ENCODE measurements around the gene RNF215.

Gene RNF215

DNA sequence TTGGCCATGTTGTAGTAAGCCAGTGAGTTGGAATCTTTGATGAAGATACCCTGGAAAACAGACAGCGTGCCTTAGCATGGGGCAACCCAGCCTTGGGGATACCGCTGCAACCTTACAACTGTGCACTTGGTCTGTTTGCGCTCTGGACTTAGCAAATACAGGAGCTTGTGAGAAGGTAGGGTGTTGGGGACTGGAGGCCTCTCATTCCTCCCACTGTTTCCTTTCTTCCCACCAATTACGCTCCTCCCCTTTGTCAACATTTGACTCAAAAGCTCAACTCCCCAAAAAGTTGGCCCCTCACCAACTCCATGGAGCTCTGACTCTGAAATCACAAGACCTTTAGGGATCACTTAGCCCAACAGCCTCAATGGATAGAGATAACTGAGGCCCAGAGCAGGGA, 52.6 kb downstream of the RNF215 start:
- Histone ChIP-seq H3K27ac (ENCODE audit: low read depth, low read length) (no peak overlapping the region), H3K9ac (ENCODE audit: low read length) (no peak overlapping the region), H3K36me3 (ENCODE audit: low read length) (peaks cover 5% of the 10 kb centered on the region; the same call in 1 of the 2 replicates), H3K79me2 (ENCODE audit: insufficient read depth, low read length) (no peaks in the 10 kb centered on the region), H3F3A (ENCODE audit: insufficient read depth) (peaks cover 6% of the 10 kb centered on the region), H3K4me2 (ENCODE audit: low read depth, low read length, poor library complexity, severe bottlenecking) (no peak overlapping the region), H2AFZ (ENCODE audit: low read depth, low read length, severe bottlenecking) (no peak overlapping the region), H3K9me2 (replicated peaks; ENCODE audit: insufficient read depth, low read length) (no peaks in the 10 kb centered on the region), H3K9me3 (ENCODE audit: insufficient read depth, low read length) (no peaks in the 10 kb centered on the region), H4K20me1 (ENCODE audit: low read depth, low read length) (no peaks in the 10 kb centered on the region), H3K4me3 (ENCODE audit: insufficient read depth, low read length, poor library complexity, severe bottlenecking) (no peak overlapping the region), H3K27me3 (ENCODE audit: low read length) (no peaks in the 10 kb centered on the region)
- TF ChIP-seq, protein P1, sequence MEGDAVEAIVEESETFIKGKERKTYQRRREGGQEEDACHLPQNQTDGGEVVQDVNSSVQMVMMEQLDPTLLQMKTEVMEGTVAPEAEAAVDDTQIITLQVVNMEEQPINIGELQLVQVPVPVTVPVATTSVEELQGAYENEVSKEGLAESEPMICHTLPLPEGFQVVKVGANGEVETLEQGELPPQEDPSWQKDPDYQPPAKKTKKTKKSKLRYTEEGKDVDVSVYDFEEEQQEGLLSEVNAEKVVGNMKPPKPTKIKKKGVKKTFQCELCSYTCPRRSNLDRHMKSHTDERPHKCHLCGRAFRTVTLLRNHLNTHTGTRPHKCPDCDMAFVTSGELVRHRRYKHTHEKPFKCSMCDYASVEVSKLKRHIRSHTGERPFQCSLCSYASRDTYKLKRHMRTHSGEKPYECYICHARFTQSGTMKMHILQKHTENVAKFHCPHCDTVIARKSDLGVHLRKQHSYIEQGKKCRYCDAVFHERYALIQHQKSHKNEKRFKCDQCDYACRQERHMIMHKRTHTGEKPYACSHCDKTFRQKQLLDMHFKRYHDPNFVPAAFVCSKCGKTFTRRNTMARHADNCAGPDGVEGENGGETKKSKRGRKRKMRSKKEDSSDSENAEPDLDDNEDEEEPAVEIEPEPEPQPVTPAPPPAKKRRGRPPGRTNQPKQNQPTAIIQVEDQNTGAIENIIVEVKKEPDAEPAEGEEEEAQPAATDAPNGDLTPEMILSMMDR (IDR thresholded peaks at IDR 0.05; ENCODE audit: insufficient read depth, low read length, poor library complexity, severe bottlenecking), result no peak
- no peak for TF ChIP-seq EZH2phosphoT487 (conservative IDR thresholded peaks at IDR 0.05; ENCODE audit: low read length)

DNA sequence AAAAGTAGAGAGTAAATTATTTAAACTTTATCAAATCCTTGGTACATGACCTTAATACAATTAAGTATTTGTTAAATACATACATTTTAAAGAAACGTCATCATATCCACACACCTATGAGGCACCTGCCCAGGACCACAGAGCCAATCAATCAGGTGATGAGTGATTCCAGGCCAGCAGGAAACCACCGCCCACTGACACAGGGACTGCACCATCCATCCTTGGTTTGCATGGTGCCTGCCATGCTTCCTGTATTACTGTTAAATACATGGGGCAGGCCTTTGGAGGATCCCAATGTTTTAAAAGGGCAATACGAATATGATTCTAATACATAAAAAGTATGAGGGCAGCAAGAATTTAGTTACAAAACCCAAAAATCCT, 53.5 kb downstream of the RNF215 start:
- Histone ChIP-seq H3K9ac (ENCODE audit: low read length) (no peak overlapping the region), H3K9me2 (replicated peaks; ENCODE audit: insufficient read depth, low read length) (no peaks in the 10 kb centered on the region), H3K27me3 (ENCODE audit: low read length) (no peaks in the 10 kb centered on the region), H2AFZ (ENCODE audit: low read depth, low read length, severe bottlenecking) (no peak overlapping the region), H4K20me1 (ENCODE audit: low read depth, low read length) (no peaks in the 10 kb centered on the region), H3K27ac (ENCODE audit: low read depth, low read length) (no peak overlapping the region), H3K4me2 (ENCODE audit: low read depth, low read length, poor library complexity, severe bottlenecking) (no peak overlapping the region), H3K36me3 (ENCODE audit: low read length) (peaks cover 3% of the 10 kb centered on the region; the same call in 1 of the 2 replicates), H3F3A (ENCODE audit: insufficient read depth) (peaks cover 6% of the 10 kb centered on the region), H3K4me3 (ENCODE audit: insufficient read depth, low read length, poor library complexity, severe bottlenecking) (no peak overlapping the region), H3K79me2 (ENCODE audit: insufficient read depth, low read length) (no peaks in the 10 kb centered on the region), H3K9me3 (ENCODE audit: insufficient read depth, low read length) (no peaks in the 10 kb centered on the region)
- TF ChIP-seq EZH2phosphoT487 (conservative IDR thresholded peaks at IDR 0.05; ENCODE audit: low read length), result no peak
- TF ChIP-seq, protein P1 (IDR thresholded peaks at IDR 0.05; ENCODE audit: insufficient read depth, low read length, poor library complexity, severe bottlenecking), result no peak

DNA sequence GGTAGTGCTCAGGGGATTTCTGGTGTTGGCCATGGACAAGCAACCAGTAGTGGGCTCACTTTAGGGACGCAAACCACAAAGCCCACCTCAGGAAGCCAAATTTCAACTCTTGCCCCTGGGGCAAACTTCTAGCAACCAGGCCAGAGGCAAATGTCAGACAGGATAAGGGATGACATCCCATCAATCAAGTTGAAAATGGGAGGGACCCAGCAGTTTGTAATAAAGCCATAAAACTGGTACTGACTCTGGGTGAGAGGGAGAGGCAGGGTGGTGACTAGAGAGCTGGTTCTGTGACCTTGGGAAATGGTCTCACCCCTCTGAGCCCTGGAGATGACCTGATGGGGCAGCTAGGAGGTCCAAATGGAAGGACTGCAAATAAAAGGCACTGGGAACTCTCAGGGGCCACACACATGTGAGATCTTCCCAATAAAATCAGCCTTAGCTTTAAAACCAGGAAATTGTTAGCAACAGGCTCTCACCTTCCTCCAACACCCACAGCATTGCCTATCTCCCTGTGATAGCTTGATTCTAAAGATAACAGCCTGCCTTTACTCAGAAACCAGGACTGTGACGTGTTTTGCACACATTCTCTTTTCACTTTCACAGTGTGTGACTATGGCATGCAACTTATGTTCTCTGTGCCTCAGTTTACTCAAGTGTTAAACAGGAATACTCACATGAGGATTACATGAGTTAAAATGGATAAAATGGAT, 54.1 kb downstream of the RNF215 start:
- Histone ChIP-seq H3K79me2 (ENCODE audit: insufficient read depth, low read length) (no peaks in the 10 kb centered on the region), H3K4me2 (ENCODE audit: low read depth, low read length, poor library complexity, severe bottlenecking) (no peak overlapping the region), H3K27ac (ENCODE audit: low read depth, low read length) (no peak overlapping the region), H3F3A (ENCODE audit: insufficient read depth) (peaks cover 6% of the 10 kb centered on the region), H3K9me3 (ENCODE audit: insufficient read depth, low read length) (no peaks in the 10 kb centered on the region), H3K4me3 (ENCODE audit: insufficient read depth, low read length, poor library complexity, severe bottlenecking) (no peak overlapping the region), H3K27me3 (ENCODE audit: low read length) (no peaks in the 10 kb centered on the region), H4K20me1 (ENCODE audit: low read depth, low read length) (no peaks in the 10 kb centered on the region), H2AFZ (ENCODE audit: low read depth, low read length, severe bottlenecking) (no peak overlapping the region), H3K36me3 (ENCODE audit: low read length) (peaks cover 3% of the 10 kb centered on the region; the same call in 1 of the 2 replicates), H3K9me2 (replicated peaks; ENCODE audit: insufficient read depth, low read length) (no peaks in the 10 kb centered on the region), H3K9ac (ENCODE audit: low read length) (no peak overlapping the region)
- TF ChIP-seq, protein P1 (IDR thresholded peaks at IDR 0.05; ENCODE audit: insufficient read depth, low read length, poor library complexity, severe bottlenecking), result no peak
- no peak for TF ChIP-seq EZH2phosphoT487 (conservative IDR thresholded peaks at IDR 0.05; ENCODE audit: low read length)

All from SU-DHL-6 (cell line).